B cell (primary cell): Measurements from ENCODE around the gene NPW. TPM values are rescaled to one million over a fixed set of nuclear protein-coding genes. Genes with fewer than 3 reads are reported as not detected.

Experiments
- ATAC-seq: fragments of 200-7000 bp; cut with Tn5 transposase; one replicate; pipeline ENCODE4 v1.10.0; 2021; ENCODE audit warnings: low read depth, mild to moderate bottlenecking, moderate number of reproducible peaks, moderate library complexity
- CTCF ChIA-PET: fragments of 350-600 bp; sonication (Branson Sonifier 250); formaldehyde crosslinking; loops from one replicate; lab custom pipeline; 2021; ENCODE audit warnings: antibody characterized with exemption, inconsistent platforms; lab: Charles Lee
- POLR2A ChIA-PET: fragments of 350-600 bp; sonication (Branson Sonifier 250); formaldehyde crosslinking; loops from one replicate; lab custom pipeline; 2021; ENCODE audit warnings: antibody characterized with exemption; lab: Charles Lee
- DNase-seq: peaks from one replicate; pipeline ENCODE4 v3.0.0; 2013
- H2AFZ ChIP-seq: 2 replicates; pipeline ENCODE4 v1.6.1; 2012; ENCODE audit warnings: mild to moderate bottlenecking, low read depth, low read length; ENCODE audit not compliant: insufficient read depth, poor library complexity, severe bottlenecking
- H3K27ac ChIP-seq, 2 donors: 1 replicate in 1 of 2; 2 replicates in 1 of 2; pipeline ENCODE4 v1.5.1; 2012 to 2013; ENCODE audit warnings: low read length in 2 of 2, mild to moderate bottlenecking in 2 of 2, moderate library complexity in 1 of 2
- H3K27me3 ChIP-seq, 4 experiments: fragments of 200-600 bp in 1 of 4; sonication (generic) in 1 of 4; replicated peaks in 1 of 4; 1 replicate in 2 of 4; 2 replicates in 2 of 4; pipeline versions ENCODE4 v1.6.1 to v1.7.0; 2013 to 2016; ENCODE audit warnings: low read length in 3 of 4, mild to moderate bottlenecking in 2 of 4, mixed read lengths in 1 of 4, moderate library complexity in 1 of 4; ENCODE audit not compliant: insufficient read depth in 4 of 4, control insufficient read depth in 3 of 4; ENCODE audit errors: control extremely low read depth in 1 of 4
- H3K36me3 ChIP-seq, 2 experiments: replicated peaks in 1 of 2; 1 replicate in 1 of 2; 2 replicates in 1 of 2; pipeline versions ENCODE4 v1.6.1 to v1.7.1; 2013; ENCODE audit warnings: low read length in 1 of 2; ENCODE audit not compliant: insufficient read depth in 2 of 2, control insufficient read depth in 1 of 2; ENCODE audit errors: control extremely low read depth in 1 of 2, extremely low read depth in 1 of 2
- H3K4me1 ChIP-seq, 2 donors: fragments of 200-600 bp in 1 of 2; sonication (generic) in 1 of 2; 1 replicate in 1 of 2; 2 replicates in 1 of 2; pipeline versions ENCODE4 v1.5.1 to v1.6.1; 2013 to 2017; ENCODE audit warnings: low read length in 2 of 2; ENCODE audit not compliant: control insufficient read depth in 2 of 2, insufficient read depth in 2 of 2
- H3K4me2 ChIP-seq: replicated peaks from 2 replicates; pipeline ENCODE3; 2012; ENCODE audit warnings: mild to moderate bottlenecking, low read depth, low read length; ENCODE audit not compliant: poor library complexity, severe bottlenecking
- H3K4me3 ChIP-seq, 5 experiments: fragments of 200-600 bp in 1 of 5; sonication (generic) in 1 of 5; 1 replicate in 3 of 5; 2 replicates in 2 of 5; pipeline versions ENCODE4 v1.5.1 to v1.7.0; 2011 to 2016; ENCODE audit warnings: low read length in 4 of 5, mild to moderate bottlenecking in 4 of 5, low read depth in 2 of 5, control low read depth in 1 of 5, moderate library complexity in 1 of 5; ENCODE audit not compliant: insufficient read depth in 1 of 5; ENCODE audit errors: control extremely low read depth in 1 of 5, extremely low read depth in 1 of 5
- H3K79me2 ChIP-seq: fragments of 200-600 bp; sonication (generic); one replicate; pipeline ENCODE4 v1.6.0; 2016; ENCODE audit warnings: low read length; ENCODE audit not compliant: control insufficient read depth, insufficient read depth
- H3K9ac ChIP-seq: fragments of 200-600 bp; sonication (generic); 2 replicates; pipeline ENCODE4 v1.6.1; 2017; ENCODE audit warnings: mild to moderate bottlenecking, low read length, moderate library complexity
- H3K9me3 ChIP-seq, 3 donors: one replicate each; pipeline versions ENCODE4 v1.6.1 to v1.7.1; 2013; ENCODE audit warnings: low read length in 2 of 3; ENCODE audit not compliant: control insufficient read depth in 2 of 3, insufficient read depth in 1 of 3; ENCODE audit errors: control extremely low read depth in 1 of 3
- H4K20me1 ChIP-seq: 2 replicates; pipeline ENCODE4 v1.6.0; 2012; ENCODE audit warnings: mild to moderate bottlenecking, low read length; ENCODE audit not compliant: insufficient read depth, control insufficient read depth, poor library complexity, severe bottlenecking
- H3K27ac Mint-ChIP-seq: one replicate; pipeline ENCODE4 v1.8.0; 2021; ENCODE audit warnings: mixed read lengths
- H3K27me3 Mint-ChIP-seq: one replicate; pipeline ENCODE4 v1.8.0; 2021; ENCODE audit warnings: mixed read lengths
- H3K4me1 Mint-ChIP-seq: one replicate; pipeline ENCODE4 v1.8.0; 2021; ENCODE audit warnings: mixed read lengths
- H3K4me3 Mint-ChIP-seq: one replicate; pipeline ENCODE4 v1.8.0; 2021; ENCODE audit warnings: mixed read lengths
- H3K9me3 Mint-ChIP-seq: one replicate; pipeline ENCODE4 v1.8.0; 2022; ENCODE audit warnings: mixed read lengths; ENCODE audit not compliant: insufficient read depth
- EZH2 ChIP-seq: IDR thresholded peaks from 2 replicates; pipeline ENCODE4 v1.6.1; 2012; ENCODE audit warnings: borderline replicate concordance, low read depth, mild to moderate bottlenecking, moderate library complexity, low read length; ENCODE audit not compliant: insufficient read depth, poor library complexity, severe bottlenecking
- WGBS: methylation state at CpG from one replicate; pipeline ENCODE4 v1.1.5; 2013; ENCODE audit warnings: missing lambda C conversion rate; ENCODE audit not compliant: insufficient coverage; 5-methylcytosine and 5-hydroxymethylcytosine counted together
- intact Hi-C: fragments of 100-400 bp; cut with micrococcal nuclease; formaldehyde crosslinking; loops from one replicate; pipeline ENCODE4 v1.10.0; 2022
- polyA plus RNA-seq: library from polyadenylated mRNA; depleted of rRNA; stranded (reverse); fragments of >200 nt; gene quantifications from 2 replicates; pipeline ENCODE4 v1.2.3, GENCODE V29; 2012
- total RNA-seq, 2 donors: library from RNA; stranded (reverse); fragments of 120-200 nt in 1 of 2; gene quantifications; 1 replicate in 1 of 2; 2 replicates in 1 of 2; pipeline versions ENCODE4 v1.2.3 to v1.2.4, GENCODE V29; 2013 to 2022
- TF ChIP-seq, protein P1 (sequence below): fragments of 200-600 bp; IDR thresholded peaks from one replicate; pipeline ENCODE4 v1.8.0; 2022; ENCODE audit warnings: antibody characterized with exemption, mild to moderate bottlenecking

The NPW gene
- total and polyA plus RNA-seq, 2 donors (not counting 1 experiment from before 2014, with no cell fraction given), result 0.13 to 1.7 TPM

DNA sequence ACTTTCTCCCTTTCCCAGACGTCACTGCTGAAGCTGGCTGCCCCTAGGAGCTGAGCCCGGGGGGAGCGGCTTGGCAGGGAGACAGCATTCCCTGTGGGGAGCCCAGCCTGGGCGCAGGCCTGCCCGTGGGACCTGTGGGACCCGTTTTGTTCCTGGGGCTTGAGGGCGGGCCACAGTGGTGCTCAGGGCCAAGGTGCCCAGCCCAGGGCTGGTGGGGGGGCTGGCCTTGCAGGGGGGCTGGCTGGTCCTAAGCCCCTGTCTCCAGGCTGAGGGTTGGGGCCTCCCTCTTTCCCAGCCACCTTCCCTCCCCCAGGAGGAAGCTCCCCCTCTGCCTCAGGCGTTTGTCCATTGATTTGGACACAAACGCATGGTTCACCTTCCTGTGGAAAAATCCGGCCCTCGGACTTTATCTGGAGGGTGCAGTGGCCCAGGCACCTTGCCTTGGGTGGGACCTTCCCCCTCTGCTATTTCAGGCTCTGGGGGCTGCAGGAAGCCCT, 11.5 kb downstream of the NPW start:
- Histone ChIP-seq H3K79me2 (no peaks in the 10 kb centered on the region), H3K4me1 (peaks cover 8 to 14% of the 10 kb centered on the region in 2 donors), H2AFZ (no peak overlapping the region), H3K4me3 (no peak overlapping the region), H3K4me2 (no peak overlapping the region), H3K27me3 (peaks cover 0 to 30% (median 8%) of the 10 kb centered on the region in 4 experiments), H3K27ac (no peak overlapping the region), H4K20me1 (no peaks in the 10 kb centered on the region), H3K9me3 (peaks cover 0 to 13% (median 0%) of the 10 kb centered on the region in 3 donors), H3K9ac (no peak overlapping the region), H3K36me3 (no peaks in the 10 kb centered on the region)
- no peak for ATAC-seq
- no peak for DNase-seq
- TF ChIP-seq EZH2, result no peak
- TF ChIP-seq, protein P1, sequence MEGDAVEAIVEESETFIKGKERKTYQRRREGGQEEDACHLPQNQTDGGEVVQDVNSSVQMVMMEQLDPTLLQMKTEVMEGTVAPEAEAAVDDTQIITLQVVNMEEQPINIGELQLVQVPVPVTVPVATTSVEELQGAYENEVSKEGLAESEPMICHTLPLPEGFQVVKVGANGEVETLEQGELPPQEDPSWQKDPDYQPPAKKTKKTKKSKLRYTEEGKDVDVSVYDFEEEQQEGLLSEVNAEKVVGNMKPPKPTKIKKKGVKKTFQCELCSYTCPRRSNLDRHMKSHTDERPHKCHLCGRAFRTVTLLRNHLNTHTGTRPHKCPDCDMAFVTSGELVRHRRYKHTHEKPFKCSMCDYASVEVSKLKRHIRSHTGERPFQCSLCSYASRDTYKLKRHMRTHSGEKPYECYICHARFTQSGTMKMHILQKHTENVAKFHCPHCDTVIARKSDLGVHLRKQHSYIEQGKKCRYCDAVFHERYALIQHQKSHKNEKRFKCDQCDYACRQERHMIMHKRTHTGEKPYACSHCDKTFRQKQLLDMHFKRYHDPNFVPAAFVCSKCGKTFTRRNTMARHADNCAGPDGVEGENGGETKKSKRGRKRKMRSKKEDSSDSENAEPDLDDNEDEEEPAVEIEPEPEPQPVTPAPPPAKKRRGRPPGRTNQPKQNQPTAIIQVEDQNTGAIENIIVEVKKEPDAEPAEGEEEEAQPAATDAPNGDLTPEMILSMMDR, result no peak
- Mint-ChIP-seq H3K9me3 (no peaks in the 10 kb centered on the region), H3K4me3 (no peak overlapping the region), H3K4me1 (peaks cover 5% of the 10 kb centered on the region), H3K27ac (no peak overlapping the region), H3K27me3 (peaks cover 8% of the 10 kb centered on the region)
- ChIA-PET CTCF (interaction anchor here (1.0 to 1.1 kb wide), 2 partner anchors 9 to 109 kb away, joined by 3 to 4 read pairs; no protein-coding TSS in a partner anchor), POLR2A (no interaction called here)
- intact Hi-C loops, result no loop called here
- 63% methylated on average over 7 of the region's 11 CpGs for WGBS

DNA sequence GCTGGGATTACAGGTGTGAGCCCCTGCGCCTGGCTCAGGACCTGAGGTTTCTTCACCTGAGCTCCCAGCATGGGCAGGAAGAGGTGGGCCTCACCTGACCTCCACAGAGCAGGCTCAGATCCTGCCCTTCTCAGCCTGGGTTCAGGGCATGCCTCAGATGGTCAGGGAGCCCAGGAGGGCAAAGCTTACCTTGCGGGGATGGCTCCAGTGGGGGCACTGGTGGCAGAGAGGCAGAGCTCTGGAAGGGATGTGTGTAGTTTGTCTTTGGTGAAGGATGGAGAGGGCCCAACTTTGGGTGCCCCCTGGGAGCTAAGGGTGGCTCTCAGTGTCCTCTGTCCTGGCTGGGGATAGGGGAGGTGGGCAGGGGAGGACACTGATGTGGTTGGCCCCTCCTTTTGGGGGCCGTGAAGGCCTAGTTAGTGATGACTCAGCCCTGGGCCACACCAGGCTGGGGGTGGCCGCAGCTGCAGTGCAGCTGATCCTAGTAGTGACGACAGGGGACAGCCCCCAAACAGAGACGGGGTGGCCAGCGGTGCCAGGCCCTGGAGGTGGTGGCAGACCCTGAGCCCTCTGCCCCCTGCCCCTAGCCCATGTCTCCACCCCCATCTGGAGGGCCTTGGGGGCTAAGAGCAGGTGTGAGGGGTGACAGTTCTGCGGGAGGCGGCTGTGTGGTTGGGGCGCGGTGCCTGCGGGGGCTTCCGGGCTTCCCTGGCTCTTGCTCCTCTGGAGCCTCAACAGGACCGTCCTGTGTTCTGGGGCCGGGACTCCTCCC, 12.9 kb downstream of the NPW start:
- H3K4me2 ChIP-seq, result peak overlapping the region; percentile 44
- H4K20me1 ChIP-seq, result no peaks in the 10 kb centered on the region
- H2AFZ ChIP-seq, result peak overlapping the region; percentile 54
- H3K36me3 ChIP-seq, result no peaks in the 10 kb centered on the region
- H3K4me1 Mint-ChIP-seq, result peaks cover 3% of the 10 kb centered on the region
- H3K79me2 ChIP-seq, result no peaks in the 10 kb centered on the region
- no peak overlapping the region for H3K4me3 Mint-ChIP-seq
- H3K27ac ChIP-seq, result no peak overlapping the region
- H3K27ac Mint-ChIP-seq, result no peak overlapping the region
- intact Hi-C loops, result no loop called here
- H3K9me3 ChIP-seq, result peaks cover 0 to 13% (median 0%) of the 10 kb centered on the region in 3 donors
- no peak overlapping the region for H3K9ac ChIP-seq
- 60% methylated on average over 12 of the region's 15 CpGs for WGBS
- no peaks in the 10 kb centered on the region for H3K9me3 Mint-ChIP-seq
- H3K4me3 ChIP-seq, result no peak overlapping the region
- no peak for DNase-seq
- ATAC-seq, result peak; percentile 45
- peaks cover 6% of the 10 kb centered on the region for H3K27me3 Mint-ChIP-seq
- ChIA-PET POLR2A (interaction anchor here (0.7 kb wide), 1 partner anchor 430 kb away, joined by 3 read pairs; no protein-coding TSS in a partner anchor), CTCF (interaction anchor here (1.1 kb wide), 1 partner anchor 10 kb away, joined by 4 read pairs; no protein-coding TSS in a partner anchor)
- TF ChIP-seq EZH2, result no peak
- TF ChIP-seq, protein P1, result no peak
- H3K27me3 ChIP-seq, result peaks cover 0 to 24% (median 5%) of the 10 kb centered on the region in 4 experiments
- peaks cover under 1 to 6% of the 10 kb centered on the region in 2 donors for H3K4me1 ChIP-seq
